ENCODE data around the gene CD300C. TPM values are rescaled to one million over a fixed set of nuclear protein-coding genes. Genes with fewer than 3 reads are reported as not detected.
A peak's percentile ranks its signal among the peaks of the same experiment; 100 is the strongest.

The CD300C gene
- total RNA-seq, 1 donor from 2014 or later, result 0.27 TPM

DNA sequence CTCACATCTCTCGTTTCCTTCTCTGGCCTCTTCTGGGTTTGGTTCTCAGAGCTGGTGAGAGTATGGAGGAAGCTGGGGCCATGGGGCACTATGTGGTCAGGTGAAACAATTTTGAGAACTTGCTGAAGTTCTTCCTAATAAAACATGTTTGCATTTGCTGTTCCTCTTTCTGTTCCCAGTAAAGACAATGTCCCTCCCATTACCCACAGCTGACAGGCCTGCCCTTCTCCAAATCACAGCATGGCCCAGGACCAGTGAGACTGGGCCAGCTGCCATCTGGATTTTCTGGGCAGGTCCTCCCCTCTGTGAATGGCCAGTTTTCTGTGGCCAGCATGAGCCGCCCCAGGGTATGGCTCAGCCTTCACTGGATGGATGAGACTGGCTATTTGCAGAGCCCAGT, 21.5 kb upstream of the CD300C start, which contains the start of gene CD300H:
Gene CD300H, minus strand, starts transcription at position 113 of the 400 bp plus-strand sequence.
- H3K27me3 Mint-ChIP-seq (ENCODE audit: low read depth, unreplicated experiment), result peaks cover 14% of the 10 kb centered on the region
- H4K20me1 ChIP-seq (ENCODE audit: insufficient read depth, low read length), result peaks cover 8% of the 10 kb centered on the region
- H3K4me3 Mint-ChIP-seq (ENCODE audit: unreplicated experiment), result no peak within 1 kb of the TSS
- H3K79me2 ChIP-seq (ENCODE audit: insufficient read depth, low read length), result no peaks in the 10 kb centered on the region
- no peak for TF ChIP-seq EZH2 (IDR thresholded peaks at IDR 0.05; ENCODE audit: insufficient read depth, low read length)
- TF ChIP-seq, protein P1, sequence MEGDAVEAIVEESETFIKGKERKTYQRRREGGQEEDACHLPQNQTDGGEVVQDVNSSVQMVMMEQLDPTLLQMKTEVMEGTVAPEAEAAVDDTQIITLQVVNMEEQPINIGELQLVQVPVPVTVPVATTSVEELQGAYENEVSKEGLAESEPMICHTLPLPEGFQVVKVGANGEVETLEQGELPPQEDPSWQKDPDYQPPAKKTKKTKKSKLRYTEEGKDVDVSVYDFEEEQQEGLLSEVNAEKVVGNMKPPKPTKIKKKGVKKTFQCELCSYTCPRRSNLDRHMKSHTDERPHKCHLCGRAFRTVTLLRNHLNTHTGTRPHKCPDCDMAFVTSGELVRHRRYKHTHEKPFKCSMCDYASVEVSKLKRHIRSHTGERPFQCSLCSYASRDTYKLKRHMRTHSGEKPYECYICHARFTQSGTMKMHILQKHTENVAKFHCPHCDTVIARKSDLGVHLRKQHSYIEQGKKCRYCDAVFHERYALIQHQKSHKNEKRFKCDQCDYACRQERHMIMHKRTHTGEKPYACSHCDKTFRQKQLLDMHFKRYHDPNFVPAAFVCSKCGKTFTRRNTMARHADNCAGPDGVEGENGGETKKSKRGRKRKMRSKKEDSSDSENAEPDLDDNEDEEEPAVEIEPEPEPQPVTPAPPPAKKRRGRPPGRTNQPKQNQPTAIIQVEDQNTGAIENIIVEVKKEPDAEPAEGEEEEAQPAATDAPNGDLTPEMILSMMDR (IDR thresholded peaks at IDR 0.05; ENCODE audit: insufficient read depth, low read depth, low read length), result no peak
- H3K36me3 ChIP-seq (ENCODE audit: insufficient read depth, low read length), result no peaks in the 10 kb centered on the region
- H3K4me2 ChIP-seq (ENCODE audit: low read length), result no peak within 1 kb of the TSS
- FAIRE-seq (no peak), DNase-seq (ENCODE audit: low read depth) (no peak)
- H3K4me1 Mint-ChIP-seq (ENCODE audit: low read depth, unreplicated experiment), result peaks cover 20% of the 10 kb centered on the region
- no peak within 1 kb of the TSS for H3K4me3 ChIP-seq (ENCODE audit: insufficient read depth, low read depth, low read length)
- H2AFZ ChIP-seq (ENCODE audit: low read depth, low read length), result no peak within 1 kb of the TSS
- H3K27ac ChIP-seq (ENCODE audit: low read depth, low read length), result no peak within 1 kb of the TSS
- peak within 1 kb of the TSS; percentile 65 for H3K9ac ChIP-seq (ENCODE audit: low read length)
- peaks cover 2% of the 10 kb centered on the region for H3K36me3 Mint-ChIP-seq (ENCODE audit: low read depth, unreplicated experiment)
- peak within 1 kb of the TSS; percentile 37 for H3K27ac Mint-ChIP-seq (ENCODE audit: unreplicated experiment)
- peaks cover 12% of the 10 kb centered on the region for H3K27me3 ChIP-seq (ENCODE audit: insufficient read depth, low read length)
- peaks cover 6% of the 10 kb centered on the region for H3K9me3 ChIP-seq (ENCODE audit: insufficient read depth, low read depth, low read length)
- H3K4me1 ChIP-seq (ENCODE audit: insufficient read depth, low read length), result peaks cover 11% of the 10 kb centered on the region
- peaks cover 10% of the 10 kb centered on the region for H3K9me3 Mint-ChIP-seq (ENCODE audit: unreplicated experiment)

DNA sequence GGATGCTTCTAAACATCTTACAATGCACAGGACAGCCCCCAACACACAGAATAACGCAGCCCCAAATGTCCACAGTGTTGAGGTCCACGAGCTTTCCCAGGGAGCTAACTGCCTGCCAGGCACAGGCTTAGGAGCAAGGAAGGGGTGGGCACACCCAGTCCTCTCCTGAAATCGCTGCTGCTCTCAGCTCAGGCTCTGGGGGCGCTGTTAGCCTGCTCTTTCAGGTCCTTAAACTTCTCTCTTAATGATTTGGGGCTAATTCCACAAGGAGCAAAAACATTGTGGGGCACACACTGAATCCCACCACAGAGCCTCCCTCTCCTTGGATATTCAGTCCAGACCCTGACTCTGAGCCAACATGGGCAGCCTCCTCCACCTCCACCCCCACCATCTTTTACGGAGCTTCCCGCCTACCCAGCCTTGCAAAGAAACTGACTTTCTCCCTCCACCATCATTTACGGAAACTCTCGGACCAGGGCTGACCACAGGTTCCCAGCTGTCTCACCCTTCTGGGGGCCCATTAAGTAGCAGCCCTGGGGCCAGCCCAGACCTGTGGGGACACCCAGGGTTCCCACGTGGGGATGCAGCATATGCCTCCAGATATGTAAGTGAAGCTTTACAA, 20.3 kb upstream of the CD300C start:
- Histone ChIP-seq H3K4me2 (ENCODE audit: low read length) (no peak overlapping the region), H3K79me2 (ENCODE audit: insufficient read depth, low read length) (no peaks in the 10 kb centered on the region), H2AFZ (ENCODE audit: low read depth, low read length) (no peak overlapping the region), H3K27me3 (ENCODE audit: insufficient read depth, low read length) (peaks cover 7% of the 10 kb centered on the region), H3K36me3 (ENCODE audit: insufficient read depth, low read length) (no peaks in the 10 kb centered on the region), H3K9me3 (ENCODE audit: insufficient read depth, low read depth, low read length) (peaks cover 6% of the 10 kb centered on the region), H4K20me1 (ENCODE audit: insufficient read depth, low read length) (peaks cover 8% of the 10 kb centered on the region), H3K4me1 (ENCODE audit: insufficient read depth, low read length) (peaks cover 11% of the 10 kb centered on the region), H3K4me3 (ENCODE audit: insufficient read depth, low read depth, low read length) (no peak overlapping the region), H3K9ac (ENCODE audit: low read length) (no peak overlapping the region), H3K27ac (ENCODE audit: low read depth, low read length) (no peak overlapping the region)
- no peak for TF ChIP-seq EZH2 (IDR thresholded peaks at IDR 0.05; ENCODE audit: insufficient read depth, low read length)
- TF ChIP-seq, protein P1 (IDR thresholded peaks at IDR 0.05; ENCODE audit: insufficient read depth, low read depth, low read length), result peak; percentile 49
- peaks cover 2% of the 10 kb centered on the region for H3K9me3 Mint-ChIP-seq (ENCODE audit: unreplicated experiment)
- DNase-seq (ENCODE audit: low read depth), result peak; percentile 25
- H3K27me3 Mint-ChIP-seq (ENCODE audit: low read depth, unreplicated experiment), result peaks cover 23% of the 10 kb centered on the region
- H3K36me3 Mint-ChIP-seq (ENCODE audit: low read depth, unreplicated experiment), result no peaks in the 10 kb centered on the region
- H3K4me3 Mint-ChIP-seq (ENCODE audit: unreplicated experiment), result no peak overlapping the region
- FAIRE-seq, result no peak
- H3K27ac Mint-ChIP-seq (ENCODE audit: unreplicated experiment), result no peak overlapping the region
- peaks cover 20% of the 10 kb centered on the region for H3K4me1 Mint-ChIP-seq (ENCODE audit: low read depth, unreplicated experiment)

DNA sequence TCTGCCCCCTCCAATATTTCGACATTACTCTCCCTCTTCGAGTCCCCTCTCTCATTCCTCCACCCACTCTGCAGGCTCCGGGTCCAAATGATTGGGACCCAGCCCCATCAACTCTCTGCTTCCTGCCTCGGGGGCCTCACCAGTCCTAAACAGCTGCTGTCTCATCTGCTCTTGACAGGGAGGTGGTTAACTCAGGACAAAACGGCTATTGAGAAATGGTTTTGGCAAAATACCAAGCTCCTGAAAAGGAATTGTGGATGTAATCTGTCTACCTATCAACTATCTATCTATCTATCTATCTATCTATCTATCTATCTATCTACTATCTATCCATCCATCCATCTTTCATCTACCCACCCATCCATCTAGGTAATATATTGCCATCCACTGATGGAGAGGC, 19.2 kb upstream of the CD300C start:
- Histone ChIP-seq H3K9me3 (ENCODE audit: insufficient read depth, low read depth, low read length) (peaks cover 6% of the 10 kb centered on the region), H3K36me3 (ENCODE audit: insufficient read depth, low read length) (no peaks in the 10 kb centered on the region), H3K4me3 (ENCODE audit: insufficient read depth, low read depth, low read length) (no peak overlapping the region), H3K9ac (ENCODE audit: low read length) (no peak overlapping the region), H3K4me1 (ENCODE audit: insufficient read depth, low read length) (peaks cover 9% of the 10 kb centered on the region), H3K27me3 (ENCODE audit: insufficient read depth, low read length) (peaks cover 3% of the 10 kb centered on the region), H3K79me2 (ENCODE audit: insufficient read depth, low read length) (no peaks in the 10 kb centered on the region), H3K27ac (ENCODE audit: low read depth, low read length) (no peak overlapping the region), H4K20me1 (ENCODE audit: insufficient read depth, low read length) (peaks cover 8% of the 10 kb centered on the region), H3K4me2 (ENCODE audit: low read length) (no peak overlapping the region), H2AFZ (ENCODE audit: low read depth, low read length) (no peak overlapping the region)
- peaks cover 16% of the 10 kb centered on the region for H3K4me1 Mint-ChIP-seq (ENCODE audit: low read depth, unreplicated experiment)
- no peaks in the 10 kb centered on the region for H3K36me3 Mint-ChIP-seq (ENCODE audit: low read depth, unreplicated experiment)
- H3K27me3 Mint-ChIP-seq (ENCODE audit: low read depth, unreplicated experiment), result peaks cover 32% of the 10 kb centered on the region
- DNase-seq (ENCODE audit: low read depth) (no peak), FAIRE-seq (no peak)
- no peak overlapping the region for H3K27ac Mint-ChIP-seq (ENCODE audit: unreplicated experiment)
- TF ChIP-seq, protein P1 (IDR thresholded peaks at IDR 0.05; ENCODE audit: insufficient read depth, low read depth, low read length), result no peak
- TF ChIP-seq EZH2 (IDR thresholded peaks at IDR 0.05; ENCODE audit: insufficient read depth, low read length), result no peak
- H3K9me3 Mint-ChIP-seq (ENCODE audit: unreplicated experiment), result peaks cover 2% of the 10 kb centered on the region
- no peak overlapping the region for H3K4me3 Mint-ChIP-seq (ENCODE audit: unreplicated experiment)

Measured in astrocyte (in vitro differentiated cells and primary cell).